ENCODE measurements around the gene ULBP3.

ULBP3 gene

GRCh38 chr6:150068720-150069648 is at the start of gene ULBP3:
TSS of gene ULBP3 (minus strand) at chr6:150069121. CDS start at chr6:150069066, 55 bp downstream.
- DNase-seq (ENCODE audit: low read depth in 1 of 2, low spot score in 1 of 2) = peak; percentile 85 to 93
- in situ Hi-C loops (cut with HindIII; ENCODE audit: low pct_unique_long_range_greater_than_20kb, low sequenced_read_pairs) = no loop called here

DNA sequence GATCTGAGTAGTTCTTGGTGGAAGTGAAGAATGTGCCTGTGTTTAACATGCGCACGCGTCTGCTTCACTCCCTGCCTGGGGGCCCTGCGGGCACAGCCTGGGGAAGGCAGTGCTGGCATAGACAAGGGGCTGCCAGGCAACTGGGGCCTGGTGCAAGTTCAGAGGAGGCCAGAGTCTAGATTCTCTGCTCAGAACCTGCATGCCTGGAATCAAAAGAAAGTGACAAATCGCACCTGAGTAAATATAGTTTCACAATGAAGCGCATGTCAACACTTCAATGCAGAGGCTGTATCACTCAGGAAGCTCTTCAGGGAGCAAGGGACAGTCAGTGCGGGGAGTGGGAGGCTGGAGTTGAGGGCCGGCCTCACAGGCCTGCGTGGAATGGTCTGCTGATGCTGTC is 49.7 kb upstream of the ULBP3 start:
- no peak for TF ChIP-seq JUND (IDR thresholded peaks at IDR 0.05; ENCODE audit: low read depth)
- peak in 1 of 2 experiments; percentile 15 for DNase-seq (ENCODE audit: low read depth in 1 of 2, low spot score in 1 of 2)
- in situ Hi-C loops (cut with HindIII; ENCODE audit: low pct_unique_long_range_greater_than_20kb, low sequenced_read_pairs) = no loop called here

More at GRCh38 chr6:150068720-150069648, at the start of gene ULBP3:
- no peak for TF ChIP-seq JUND (IDR thresholded peaks at IDR 0.05; ENCODE audit: low read depth)

GRCh38 chr6:150118203-150118602 is 49.3 kb upstream of the ULBP3 start:
- no peak for DNase-seq (ENCODE audit: low read depth in 1 of 2, low spot score in 1 of 2)

DNA sequence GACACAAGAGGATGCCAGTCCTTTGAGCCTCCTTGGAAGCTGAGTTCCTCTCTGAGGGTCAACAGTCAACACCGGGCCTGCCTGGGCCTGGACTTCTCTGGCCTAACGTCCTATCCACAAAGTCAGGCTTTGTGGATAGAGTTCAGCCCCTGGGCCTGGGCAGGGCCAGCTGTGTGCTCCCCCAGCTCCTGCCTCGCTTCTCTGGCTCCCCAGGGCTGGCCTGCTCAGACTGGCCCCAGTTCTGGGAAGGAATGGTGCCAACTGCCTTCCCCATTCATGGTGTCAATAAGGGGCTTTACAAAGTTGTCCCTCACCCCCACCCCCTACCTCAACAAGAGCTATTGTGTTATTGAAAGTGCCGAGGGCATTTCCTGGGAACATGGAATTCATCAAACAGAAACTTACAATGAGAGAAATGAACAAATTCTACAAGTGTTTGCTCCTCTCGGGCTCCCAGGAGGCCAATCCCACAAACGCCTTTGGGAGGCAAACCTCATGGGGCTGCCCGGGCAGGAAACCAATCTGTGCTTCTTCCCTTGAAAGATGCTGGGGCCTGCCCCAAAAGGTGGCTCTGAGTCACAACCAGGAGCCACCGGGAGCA is 47.4 kb upstream of the ULBP3 start:
- in situ Hi-C loops (cut with HindIII; ENCODE audit: low pct_unique_long_range_greater_than_20kb, low sequenced_read_pairs) = no loop called here
- no peak for TF ChIP-seq JUND (IDR thresholded peaks at IDR 0.05; ENCODE audit: low read depth)
- peak in 1 of 2 experiments; percentile 31 for DNase-seq (ENCODE audit: low read depth in 1 of 2, low spot score in 1 of 2)

More at GRCh38 chr6:150118203-150118602, 49.3 kb upstream of the ULBP3 start:
- in situ Hi-C loops (cut with HindIII; ENCODE audit: low pct_unique_long_range_greater_than_20kb, low sequenced_read_pairs) = no loop called here
- TF ChIP-seq JUND (IDR thresholded peaks at IDR 0.05; ENCODE audit: low read depth) = no peak

DNA sequence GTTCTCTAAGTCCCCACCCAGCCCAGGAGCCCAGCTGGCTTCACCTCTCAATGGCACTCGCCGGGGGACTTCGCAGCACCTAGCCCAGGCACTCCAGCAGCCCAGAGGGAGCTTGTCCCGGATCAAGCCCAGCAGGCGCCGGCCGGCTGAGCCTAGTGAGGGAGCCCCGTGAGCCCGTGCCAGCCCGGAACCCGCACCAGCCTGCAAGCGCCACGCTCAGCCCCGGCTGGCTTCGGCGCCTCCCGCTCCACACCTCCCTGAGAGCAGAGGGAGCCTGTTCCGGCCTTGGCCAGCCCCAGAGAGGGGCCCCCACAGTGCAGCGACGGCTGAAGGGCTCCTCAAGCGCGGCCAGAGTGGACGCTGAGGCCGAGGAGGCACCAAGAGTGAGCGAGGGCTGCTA is 46.8 kb upstream of the ULBP3 start:
- in situ Hi-C loops (cut with HindIII; ENCODE audit: low pct_unique_long_range_greater_than_20kb, low sequenced_read_pairs) = no loop called here
- DNase-seq (ENCODE audit: low read depth in 1 of 2, low spot score in 1 of 2) = no peak
- TF ChIP-seq JUND (IDR thresholded peaks at IDR 0.05; ENCODE audit: low read depth) = no peak

DNA sequence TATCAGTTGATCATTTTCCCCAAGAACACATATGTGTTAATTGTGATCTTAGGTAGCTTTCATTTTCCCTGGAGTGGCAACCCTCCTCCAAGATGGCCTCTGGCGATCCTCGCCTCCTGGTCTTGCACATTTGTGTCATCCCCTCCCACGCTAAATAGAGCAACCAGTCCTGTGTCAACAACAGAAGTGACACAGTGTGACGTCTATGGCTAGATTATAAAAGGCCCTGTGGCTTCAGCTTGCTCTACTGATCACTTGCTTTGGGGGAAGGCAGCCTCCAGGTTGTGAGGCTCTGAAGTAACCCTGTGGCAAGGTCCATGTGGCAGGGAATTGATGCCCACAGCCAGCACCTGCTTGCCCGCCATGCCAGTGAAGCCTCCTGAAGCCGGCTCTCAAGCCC is 43.3 kb upstream of the ULBP3 start:
- TF ChIP-seq JUND (IDR thresholded peaks at IDR 0.05; ENCODE audit: low read depth) = no peak
- no peak for DNase-seq (ENCODE audit: low read depth in 1 of 2, low spot score in 1 of 2)

GRCh38 chr6:150102750-150103270 is 33.9 kb upstream of the ULBP3 start:
- in situ Hi-C loops (cut with HindIII; ENCODE audit: low pct_unique_long_range_greater_than_20kb, low sequenced_read_pairs) = no loop called here
- no peak for DNase-seq (ENCODE audit: low read depth in 1 of 2, low spot score in 1 of 2)
- no peak for TF ChIP-seq JUND (IDR thresholded peaks at IDR 0.05; ENCODE audit: low read depth)

More for the DNA sequence above, 43.3 kb upstream of the ULBP3 start:
- in situ Hi-C loops (cut with HindIII; ENCODE audit: low pct_unique_long_range_greater_than_20kb, low sequenced_read_pairs) = no loop called here

- in situ Hi-C loops (cut with HindIII; ENCODE audit: low pct_unique_long_range_greater_than_20kb, low sequenced_read_pairs) = no loop called here
- no peak for TF ChIP-seq JUND (IDR thresholded peaks at IDR 0.05; ENCODE audit: low read depth)
- DNase-seq (ENCODE audit: low read depth in 1 of 2, low spot score in 1 of 2) = no peak
These were observed 31.8 kb upstream of the ULBP3 start for GRCh38 chr6:150100745-150101144.

- in situ Hi-C loops (cut with HindIII; ENCODE audit: low pct_unique_long_range_greater_than_20kb, low sequenced_read_pairs) = no loop called here
- DNase-seq (ENCODE audit: low read depth in 1 of 2, low spot score in 1 of 2) = no peak
- TF ChIP-seq JUND (IDR thresholded peaks at IDR 0.05; ENCODE audit: low read depth) = no peak
These were observed 31.0 kb upstream of the ULBP3 start for GRCh38 chr6:150099953-150100352.

GRCh38 chr6:150099546-150099945 is 30.6 kb upstream of the ULBP3 start:
- in situ Hi-C loops (cut with HindIII; ENCODE audit: low pct_unique_long_range_greater_than_20kb, low sequenced_read_pairs) = no loop called here
- no peak for TF ChIP-seq JUND (IDR thresholded peaks at IDR 0.05; ENCODE audit: low read depth)
- no peak for DNase-seq (ENCODE audit: low read depth in 1 of 2, low spot score in 1 of 2)

GRCh38 chr6:150098155-150098554 is 29.2 kb upstream of the ULBP3 start:
- TF ChIP-seq JUND (IDR thresholded peaks at IDR 0.05; ENCODE audit: low read depth) = no peak
- in situ Hi-C loops (cut with HindIII; ENCODE audit: low pct_unique_long_range_greater_than_20kb, low sequenced_read_pairs) = no loop called here
- no peak for DNase-seq (ENCODE audit: low read depth in 1 of 2, low spot score in 1 of 2)

- no peak for DNase-seq (ENCODE audit: low read depth in 1 of 2, low spot score in 1 of 2)
- in situ Hi-C loops (cut with HindIII; ENCODE audit: low pct_unique_long_range_greater_than_20kb, low sequenced_read_pairs) = no loop called here
- no peak for TF ChIP-seq JUND (IDR thresholded peaks at IDR 0.05; ENCODE audit: low read depth)
These were observed 24.5 kb upstream of the ULBP3 start for GRCh38 chr6:150093397-150093796.

- no peak for TF ChIP-seq JUND (IDR thresholded peaks at IDR 0.05; ENCODE audit: low read depth)
- DNase-seq (ENCODE audit: low read depth in 1 of 2, low spot score in 1 of 2) = no peak
- in situ Hi-C loops (cut with HindIII; ENCODE audit: low pct_unique_long_range_greater_than_20kb, low sequenced_read_pairs) = no loop called here
These were observed 22.6 kb upstream of the ULBP3 start for GRCh38 chr6:150091476-150091875.
